ENCODE measurements around the gene SLC51A.
"Not testable (repeated sequence)": the region's sequence is repeated elsewhere in the genome, so short reads cannot be mapped to it uniquely, and the experiment has no call there.

Gene SLC51A

GRCh38 chr3:196193736-196194541, 22.4 kb upstream of the SLC51A start:
- no peak for DNase-seq

DNA sequence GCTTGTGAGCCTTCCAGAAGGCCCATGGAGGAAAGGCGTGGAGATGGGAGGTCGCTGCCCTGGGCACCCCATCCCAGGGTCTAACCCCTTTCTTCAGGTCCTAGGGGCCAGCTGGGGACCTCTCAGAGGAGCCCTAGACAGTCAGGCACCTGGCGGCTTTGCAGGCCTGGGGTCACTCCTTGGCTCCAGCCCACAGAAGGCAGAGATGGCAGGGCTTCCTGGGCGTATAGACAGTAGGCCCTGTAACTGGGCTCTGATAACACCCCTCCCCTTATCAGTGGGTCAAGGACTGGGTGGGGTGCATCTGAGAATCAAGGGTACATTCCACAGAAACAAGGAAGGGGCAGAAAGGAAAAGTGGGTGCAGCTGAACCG, 21.8 kb upstream of the SLC51A start:
- DNase-seq, result no peak

DNA sequence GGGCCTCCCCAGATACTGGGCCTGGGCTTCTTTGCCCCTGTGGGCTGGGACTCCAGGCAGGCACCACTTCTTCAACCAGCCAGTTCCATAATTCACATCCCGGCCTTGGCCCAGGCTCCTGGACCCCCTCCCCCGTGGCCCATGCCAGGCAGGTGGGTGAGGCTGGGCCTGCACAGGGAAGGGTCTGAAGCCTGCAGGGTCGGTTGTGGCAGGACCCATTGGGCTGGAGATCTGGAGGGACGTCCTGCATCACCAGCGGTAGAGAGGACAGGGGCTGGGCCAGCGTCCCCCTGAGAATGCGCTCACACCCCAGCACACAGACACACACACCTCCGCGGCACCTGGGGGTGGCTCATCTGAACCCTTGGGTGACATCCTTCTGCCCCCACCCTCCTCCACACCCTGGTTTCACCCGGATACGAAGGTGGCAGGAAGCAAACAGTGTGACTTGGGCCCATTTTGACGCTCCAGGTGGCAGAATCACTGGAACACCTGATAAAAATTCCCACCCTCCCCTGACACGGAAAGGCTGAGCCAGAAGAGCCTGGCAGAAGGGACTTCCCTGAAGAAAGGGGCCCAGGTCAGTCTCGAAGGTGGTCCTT, 20.6 kb upstream of the SLC51A start:
- DNase-seq, result no peak

DNA sequence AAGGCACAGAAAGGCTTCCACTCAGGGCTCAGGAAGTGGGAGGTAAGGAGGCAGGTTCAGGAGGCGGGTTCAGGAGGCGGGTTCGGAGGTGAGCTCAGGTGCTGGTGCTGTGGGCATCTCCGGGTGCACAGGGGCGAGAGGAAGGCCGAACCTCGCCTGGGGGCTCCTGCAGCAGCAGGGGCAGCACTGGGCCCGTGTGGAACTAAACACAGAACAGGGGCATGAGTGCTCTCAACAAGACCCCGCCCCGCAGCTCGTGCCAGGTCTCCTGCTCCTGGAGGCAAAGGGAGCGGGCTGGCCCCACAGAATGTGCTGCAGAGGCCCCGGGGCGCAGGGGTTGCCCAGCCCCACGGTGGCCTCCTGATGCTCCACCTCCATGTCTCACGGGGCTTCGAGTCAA, 18.8 kb upstream of the SLC51A start:
- no peak for DNase-seq

DNA sequence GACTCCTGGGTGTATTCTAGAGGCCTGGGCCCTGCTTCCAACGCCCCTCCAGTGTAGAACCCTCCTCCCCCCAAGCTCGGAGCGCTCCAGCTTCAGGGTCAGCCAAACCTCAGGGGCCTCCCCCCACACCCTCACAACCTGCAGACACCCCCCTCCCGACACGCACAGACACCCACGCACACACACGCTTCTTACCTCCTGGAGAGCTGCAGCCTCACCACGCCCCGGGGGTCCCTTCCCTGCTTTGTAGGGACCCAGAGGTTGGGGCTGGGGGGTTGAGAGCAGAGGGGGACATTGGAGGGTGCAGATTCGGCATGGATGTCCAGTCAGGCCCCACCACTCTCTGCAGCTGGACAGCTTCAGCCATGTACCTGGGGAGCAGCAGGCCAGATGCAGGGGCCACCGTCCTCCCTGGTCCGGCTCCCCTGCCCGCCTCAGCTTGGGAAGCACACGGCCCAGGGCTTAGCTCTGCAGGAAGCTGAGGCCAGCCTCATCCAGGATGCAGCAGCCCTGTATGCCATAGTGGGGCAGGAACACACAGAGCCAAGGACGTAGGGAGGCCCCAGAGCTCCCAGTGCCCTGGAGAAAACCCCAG, 18.2 kb upstream of the SLC51A start:
- DNase-seq, result no peak

GRCh38 chr3:196198771-196199753, 17.3 kb upstream of the SLC51A start:
- DNase-seq, result no peak

DNA sequence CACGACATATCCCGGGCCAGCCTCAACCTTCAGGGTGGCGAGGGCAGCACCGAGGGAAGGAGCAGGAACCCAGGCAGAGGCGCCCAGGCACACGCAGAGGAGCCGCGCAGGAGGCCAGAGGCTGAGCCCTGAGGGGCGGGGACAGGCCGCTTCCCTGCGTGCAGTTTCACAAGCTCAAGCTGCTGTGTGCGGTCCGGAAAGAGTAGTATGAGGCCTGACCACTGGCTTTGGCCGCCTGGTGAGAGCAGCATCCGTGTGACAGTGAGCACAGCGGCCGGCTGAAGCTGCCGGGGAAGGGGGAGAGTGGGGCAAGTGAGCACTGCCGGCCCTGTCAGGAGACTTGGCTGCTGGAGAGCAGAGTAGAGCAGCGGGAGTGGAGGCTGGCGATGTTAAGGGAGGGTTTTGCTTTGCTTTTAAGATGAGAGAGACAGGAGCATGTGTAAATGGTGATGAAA, 13.8 kb upstream of the SLC51A start:
- DNase-seq, result no peak

DNA sequence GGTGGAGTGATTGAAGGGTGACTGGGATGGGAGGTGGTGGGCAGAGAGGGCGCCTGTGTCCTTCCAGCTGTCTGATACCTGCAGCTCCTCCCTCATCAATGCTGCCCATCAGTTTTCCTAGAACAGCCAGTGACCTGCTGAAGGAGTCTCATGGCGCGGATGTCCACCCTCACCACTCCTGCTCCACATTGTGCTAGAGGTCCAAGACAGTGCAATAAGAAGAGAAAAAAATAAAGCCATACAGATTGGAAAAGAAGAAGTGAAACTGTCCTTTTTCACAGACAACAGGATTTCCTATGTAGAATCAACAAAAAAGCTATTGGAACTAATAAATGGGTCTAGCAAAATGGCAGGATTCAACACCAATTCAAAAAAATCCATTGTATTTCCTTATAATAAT, 12.5 kb upstream of the SLC51A start:
- no peak for DNase-seq

GRCh38 chr3:196205442-196206205, 10.7 kb upstream of the SLC51A start:
- not testable (repeated sequence) for DNase-seq

DNA sequence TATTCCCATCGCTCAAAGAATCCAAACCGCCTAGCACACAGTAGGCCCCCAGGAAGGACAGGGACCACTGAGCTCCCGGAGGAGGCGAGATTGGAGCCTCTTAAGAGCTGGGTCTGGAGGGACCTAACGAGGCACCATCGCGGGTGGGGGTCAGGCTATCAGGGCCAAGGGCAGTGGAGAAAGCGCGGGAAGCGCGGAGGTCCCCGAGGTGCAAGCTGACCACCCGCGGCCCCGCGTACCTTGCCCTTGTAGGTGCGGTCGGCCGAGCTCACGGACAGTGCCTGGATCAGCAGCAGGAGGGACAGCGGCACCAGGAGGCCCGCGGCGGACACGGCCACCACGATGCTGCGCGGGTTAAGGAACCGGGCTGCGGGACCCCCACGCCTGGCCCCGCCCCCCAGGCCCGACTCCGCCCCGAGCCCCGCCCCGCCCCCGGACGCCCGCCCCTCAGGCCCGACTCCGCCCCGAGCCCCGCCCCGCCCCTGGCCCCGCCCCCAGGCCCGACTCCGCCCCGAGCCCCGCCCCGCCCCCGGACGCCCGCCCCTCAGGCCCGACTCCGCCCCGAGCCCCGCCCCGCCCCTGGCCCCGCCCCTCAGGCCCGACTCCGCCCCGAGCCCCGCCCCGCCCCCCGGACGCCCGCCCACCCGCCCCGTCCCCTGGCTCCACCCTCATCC, 9.0 kb upstream of the SLC51A start:
- DNase-seq, result no peak

DNA sequence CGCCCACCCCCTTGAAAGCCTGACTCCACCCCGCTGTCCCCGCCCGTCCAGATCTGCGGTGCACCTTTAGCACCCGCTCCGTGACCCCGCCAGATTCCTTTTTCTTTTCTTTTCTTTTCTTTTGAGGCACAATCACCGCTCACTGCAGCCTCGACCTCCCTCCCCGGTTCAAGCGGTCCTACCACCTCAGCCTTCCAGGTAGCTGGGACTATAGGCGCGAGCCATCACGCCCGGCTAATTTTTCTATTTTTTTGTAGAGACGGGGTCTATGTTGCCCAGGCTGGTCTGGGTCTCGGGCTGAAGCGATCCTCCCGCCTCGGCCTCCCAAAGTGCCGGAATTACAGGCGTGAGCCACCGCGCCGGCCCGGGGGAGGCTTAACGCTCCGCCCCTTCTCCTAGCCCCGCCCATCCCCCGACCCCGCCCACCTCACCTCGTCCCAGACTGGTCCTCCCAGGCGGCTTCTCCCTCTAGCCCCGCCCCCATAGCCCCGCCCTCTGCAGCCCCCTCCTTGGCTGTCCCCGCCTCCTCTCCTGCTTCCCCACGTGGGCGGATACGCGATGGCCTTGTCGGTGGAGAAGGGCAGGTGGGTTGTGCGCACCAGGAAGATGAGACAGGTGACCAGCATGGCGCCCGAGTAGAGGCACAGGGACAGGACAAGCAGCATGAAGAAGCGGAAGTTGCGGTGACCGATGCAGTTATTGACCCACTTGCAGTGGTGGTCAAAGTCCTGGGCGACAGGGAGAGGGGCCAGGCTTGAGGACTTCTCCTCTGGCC, 8.3 kb upstream of the SLC51A start:
- peak; percentile 46 for DNase-seq

DNA sequence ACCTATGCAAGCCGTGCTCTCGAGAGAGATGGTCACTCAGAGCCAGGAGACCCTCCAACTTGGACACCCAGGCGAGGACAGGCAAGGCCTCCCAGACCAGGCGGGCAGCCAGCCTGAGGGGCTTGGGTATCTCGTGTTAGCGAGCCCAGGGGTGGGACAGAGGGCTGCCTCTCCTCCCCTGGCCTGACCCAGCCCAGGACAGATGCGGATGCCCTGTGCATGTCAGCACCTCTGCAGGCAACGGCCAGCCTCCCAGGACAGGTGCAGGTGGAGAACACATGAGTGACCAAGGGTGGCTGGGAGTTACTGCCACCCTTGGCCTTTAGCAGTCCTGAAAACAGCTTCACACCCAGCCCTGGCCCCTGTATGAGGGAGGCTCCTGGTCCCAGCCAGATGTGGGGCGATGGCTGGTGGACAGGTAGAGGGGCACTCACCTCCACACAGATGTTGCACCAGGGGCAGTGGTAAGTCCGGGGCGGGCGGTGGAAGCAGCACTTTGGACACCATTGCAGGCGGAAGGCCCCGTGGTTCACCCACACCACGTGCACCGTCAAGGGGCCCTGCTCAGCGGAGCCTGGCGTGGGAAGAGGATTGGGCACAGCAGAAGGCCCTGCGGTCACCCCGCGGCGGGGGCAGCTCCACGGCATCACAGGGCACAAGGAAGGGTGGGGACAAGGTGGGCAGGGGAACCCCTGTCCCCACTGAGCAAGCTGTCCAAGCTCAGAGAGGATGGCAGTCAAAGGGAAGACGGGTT, 7.2 kb upstream of the SLC51A start:
- DNase-seq, result no peak

GRCh38 chr3:196209944-196210672, 6.2 kb upstream of the SLC51A start:
- DNase-seq, result not testable (repeated sequence)

DNA sequence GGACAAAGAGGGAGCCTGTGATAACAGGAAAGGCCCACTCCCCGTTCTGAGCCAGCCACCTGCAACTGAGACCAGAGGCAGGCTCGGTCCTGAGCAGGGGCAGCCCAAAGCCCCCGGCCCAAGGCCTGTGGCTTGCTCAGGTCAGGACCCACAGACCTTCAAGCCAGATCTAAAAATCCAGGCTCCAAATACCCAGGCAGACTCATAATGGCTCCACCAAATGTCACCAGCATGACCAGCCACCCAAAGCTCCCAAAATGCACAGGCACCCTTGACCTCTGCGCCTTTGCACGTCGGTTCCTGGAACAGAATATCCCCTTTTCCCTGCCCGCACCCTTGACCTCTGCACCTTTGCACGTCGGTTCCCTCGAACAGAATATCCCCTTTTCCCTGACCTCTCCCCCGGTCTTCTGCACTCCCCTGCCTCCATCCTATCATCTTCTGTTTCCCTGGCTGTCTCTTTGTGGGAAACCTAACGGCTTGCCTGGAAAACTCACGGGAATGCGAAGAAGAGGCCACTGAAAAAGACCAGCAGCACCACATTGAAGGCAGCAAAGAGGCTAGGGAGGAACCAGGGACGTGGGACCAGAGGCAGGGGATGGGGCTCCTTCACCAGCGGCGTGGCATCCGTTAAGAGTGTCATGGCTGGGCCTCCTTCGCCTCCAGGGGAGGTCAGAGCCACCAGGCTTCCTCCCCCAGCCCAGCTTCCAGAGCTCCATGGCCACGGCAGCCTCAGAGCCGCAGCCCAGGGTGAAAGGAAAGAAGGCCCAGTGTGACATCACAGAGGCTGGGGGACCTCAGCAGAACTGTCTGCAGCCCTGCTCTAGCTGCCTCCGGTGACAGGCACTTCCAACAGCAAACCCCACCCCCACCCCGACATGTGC, 5.4 kb upstream of the SLC51A start, which contains the start of gene ZDHHC19:
Gene ZDHHC19 (minus strand): TSS at position 728 of the 884 bp plus-strand sequence. CDS start 85 bp downstream, at position 643.
- DNase-seq, result no peak

- no peak for DNase-seq
Measured at GRCh38 chr3:196214783-196215441, 1.4 kb upstream of the SLC51A start.

GRCh38 chr3:196215493-196216020, 777 bp upstream of the SLC51A start:
- DNase-seq, result no peak

- no peak for DNase-seq
Measured at GRCh38 chr3:196216681-196217211, 412 bp downstream of the SLC51A start.

All from activated T-cell treated with anti-CD3 and anti-CD28 coated beads for 4 hours (primary cell).